H1 (cell line): ENCODE measurements around the gene PCNP. TPM values are rescaled to one million over a fixed set of nuclear protein-coding genes. Genes with fewer than 3 reads are reported as not detected.
A peak's percentile ranks its signal among the peaks of the same experiment; 100 is the strongest.

ENCODE experiments used
- CTCF ChIA-PET: fragments of 300-600 bp; sonication (Branson Sonifier 250); formaldehyde crosslinking; loops from one replicate; lab custom pipeline; 2021; ENCODE audit not compliant: partially characterized antibody; lab: Charles Lee
- POLR2A ChIA-PET: fragments of 300-600 bp; sonication (Branson Sonifier 250); formaldehyde crosslinking; loops from one replicate; lab custom pipeline; 2021; ENCODE audit warnings: inconsistent platforms; ENCODE audit not compliant: partially characterized antibody; lab: Charles Lee
- DNase-seq, 2 experiments: peaks; one replicate each; pipeline versions ENCODE4 v3.0.0 to v3.0.0-alpha.2; 2010 to 2022; ENCODE audit warnings: low spot score in 2 of 2, low read depth in 1 of 2, mixed read lengths in 1 of 2
- FAIRE-seq: peaks from 2 replicates; lab custom pipeline; 2011; peaks lifted over from hg19 to GRCh38; lab: Jason Lieb, UNC
- H2AFZ ChIP-seq: 2 replicates; pipeline ENCODE4 v1.8.1; 2012; ENCODE audit warnings: low read length, inconsistent platforms
- H2AK5ac ChIP-seq: 2 replicates; pipeline ENCODE4 v1.6.1; 2013; ENCODE audit warnings: low read depth, low read length
- H2BK120ac ChIP-seq: replicated peaks from 2 replicates; pipeline ENCODE3; 2013; ENCODE audit warnings: low read depth, low read length, inconsistent platforms
- H2BK12ac ChIP-seq: 2 replicates; pipeline ENCODE4 v1.6.1; 2013; ENCODE audit warnings: low read depth, low read length
- H2BK15ac ChIP-seq: 2 replicates; pipeline ENCODE4 v1.6.1; 2013; ENCODE audit warnings: low read length
- H2BK20ac ChIP-seq: 2 replicates; pipeline ENCODE4 v1.6.1; 2013; ENCODE audit warnings: low read length
- H2BK5ac ChIP-seq: 2 replicates; pipeline ENCODE4 v1.6.1; 2013; ENCODE audit warnings: low read depth, low read length
- H3K14ac ChIP-seq: 2 replicates; pipeline ENCODE4 v1.6.1; 2013; ENCODE audit warnings: inconsistent platforms; ENCODE audit not compliant: insufficient read length
- H3K18ac ChIP-seq: 2 replicates; pipeline ENCODE4 v1.6.1; 2013; ENCODE audit warnings: low read length; ENCODE audit errors: extremely low read depth
- H3K23ac ChIP-seq: 2 replicates; pipeline ENCODE4 v1.6.1; 2013; ENCODE audit warnings: inconsistent platforms; ENCODE audit not compliant: insufficient read length
- H3K23me2 ChIP-seq: 2 replicates; pipeline ENCODE4 v1.6.1; 2013; ENCODE audit warnings: low read depth, low read length
- H3K27ac ChIP-seq: 2 replicates; pipeline ENCODE4 v1.6.1; 2011; ENCODE audit warnings: low read depth, low read length, inconsistent platforms
- H3K27me3 ChIP-seq, 4 experiments: replicated peaks in 1 of 4; 1 replicate in 1 of 4; 2 replicates in 3 of 4; pipeline versions ENCODE4 v1.6.1 to v1.8.1; 2011 to 2013; ENCODE audit warnings: low read length in 3 of 4, mild to moderate bottlenecking in 3 of 4, inconsistent platforms in 2 of 4, mixed read lengths in 2 of 4, moderate library complexity in 1 of 4; ENCODE audit not compliant: control insufficient read depth in 3 of 4, insufficient read depth in 3 of 4; ENCODE audit errors: extremely low read depth in 1 of 4
- H3K36me3 ChIP-seq, 4 experiments: 2 replicates each; pipeline versions ENCODE4 v1.6.1 to v1.8.1; 2011 to 2013; ENCODE audit warnings: mild to moderate bottlenecking in 4 of 4, low read length in 3 of 4, moderate library complexity in 2 of 4, control low read depth in 1 of 4, inconsistent platforms in 1 of 4; ENCODE audit not compliant: insufficient read depth in 4 of 4, control insufficient read depth in 2 of 4
- H3K4ac ChIP-seq: replicated peaks from 2 replicates; pipeline ENCODE3; 2013; ENCODE audit warnings: low read length, low read depth, mixed read lengths, inconsistent platforms; ENCODE audit not compliant: insufficient read length
- H3K4me1 ChIP-seq, 4 experiments: replicated peaks in 1 of 4; 1 replicate in 1 of 4; 2 replicates in 3 of 4; pipeline versions ENCODE4 v1.6.1 to v1.8.1; 2011 to 2013; ENCODE audit warnings: low read length in 3 of 4, inconsistent platforms in 2 of 4, mixed read lengths in 1 of 4; ENCODE audit not compliant: insufficient read depth in 4 of 4, control insufficient read depth in 3 of 4
- H3K4me2 ChIP-seq, 2 experiments: 2 replicates each; pipeline versions ENCODE4 v1.6.1 to v1.8.1; 2011 to 2013; ENCODE audit warnings: low read depth in 2 of 2, low read length in 2 of 2, control low read depth in 1 of 2, inconsistent platforms in 1 of 2, mild to moderate bottlenecking in 1 of 2; ENCODE audit not compliant: insufficient read depth in 1 of 2
- H3K4me3 ChIP-seq, 4 experiments: fragments of 200-600, 300-600 bp in 1 of 4; sonication (generic), shearing (Covaris generic), sonication (Bioruptor Twin) in 1 of 4; 2 replicates each; pipeline versions ENCODE4 v1.5.1 to v1.8.1; 2011 to 2016; ENCODE audit warnings: low read length in 4 of 4, low read depth in 3 of 4, control low read depth in 2 of 4, inconsistent platforms in 2 of 4, mild to moderate bottlenecking in 2 of 4, mixed read lengths in 1 of 4, moderate library complexity in 1 of 4; ENCODE audit not compliant: insufficient read depth in 2 of 4; ENCODE audit errors: extremely low read depth in 1 of 4
- H3K56ac ChIP-seq: replicated peaks from 2 replicates; pipeline ENCODE3; 2013; ENCODE audit warnings: low read depth, mild to moderate bottlenecking, mixed read lengths, low read length, inconsistent platforms; ENCODE audit not compliant: insufficient read length
- H3K79me1 ChIP-seq: 2 replicates; pipeline ENCODE4 v1.6.1; 2013; ENCODE audit warnings: low read depth, low read length, control low read depth
- H3K79me2 ChIP-seq, 2 experiments: 2 replicates each; pipeline versions ENCODE4 v1.6.1 to v1.8.1; 2012 to 2013; ENCODE audit warnings: low read length in 2 of 2, mild to moderate bottlenecking in 2 of 2, inconsistent platforms in 1 of 2; ENCODE audit not compliant: insufficient read depth in 2 of 2, control insufficient read depth in 1 of 2
- H3K9ac ChIP-seq, 4 experiments: replicated peaks in 1 of 4; 1 replicate in 1 of 4; 2 replicates in 3 of 4; pipeline versions ENCODE4 v1.6.1 to v1.8.1; 2011 to 2013; ENCODE audit warnings: low read depth in 3 of 4, low read length in 3 of 4, control low read depth in 2 of 4, mild to moderate bottlenecking in 2 of 4, moderate library complexity in 2 of 4, inconsistent platforms in 1 of 4; ENCODE audit errors: extremely low read depth in 1 of 4
- H3K9me3 ChIP-seq, 2 experiments: 2 replicates each; pipeline versions ENCODE4 v1.6.1 to v1.8.1; 2012 to 2013; ENCODE audit warnings: mild to moderate bottlenecking in 2 of 2, moderate library complexity in 2 of 2, control low read depth in 1 of 2, inconsistent platforms in 1 of 2, low read depth in 1 of 2, low read length in 1 of 2, mixed read lengths in 1 of 2; ENCODE audit not compliant: insufficient read depth in 2 of 2
- H4K20me1 ChIP-seq, 2 experiments: replicated peaks in 1 of 2; 2 replicates each; pipeline versions ENCODE3 to v1.8.1; 2011 to 2013; ENCODE audit warnings: inconsistent platforms in 2 of 2, low read length in 2 of 2, mild to moderate bottlenecking in 1 of 2; ENCODE audit not compliant: insufficient read depth in 2 of 2, control insufficient read depth in 1 of 2
- H4K5ac ChIP-seq: 2 replicates; pipeline ENCODE4 v1.6.1; 2013; ENCODE audit warnings: low read length, low read depth, mixed read lengths, inconsistent platforms; ENCODE audit not compliant: insufficient read length
- H4K8ac ChIP-seq: 2 replicates; pipeline ENCODE4 v1.8.0; 2013; ENCODE audit warnings: mild to moderate bottlenecking, moderate library complexity, low read length, inconsistent platforms; ENCODE audit not compliant: insufficient read depth; ENCODE audit errors: extremely low read depth
- H4K91ac ChIP-seq: replicated peaks from 2 replicates; pipeline ENCODE3; 2013; ENCODE audit warnings: low read length, mixed read lengths, inconsistent platforms; ENCODE audit not compliant: insufficient read length
- ATF3 ChIP-seq: IDR thresholded peaks from 2 replicates; pipeline ENCODE4 v1.6.1; 2011; ENCODE audit warnings: low read depth, mild to moderate bottlenecking, low read length; ENCODE audit not compliant: insufficient read depth
- EZH2 ChIP-seq: fragments of 200-600 bp; sonication (generic); IDR thresholded peaks from 2 replicates; pipeline ENCODE4 v1.7.1; 2012; ENCODE audit warnings: low read depth, mild to moderate bottlenecking, moderate library complexity, low read length, inconsistent platforms; ENCODE audit not compliant: severe bottlenecking
- WGBS, 2 experiments: shearing (Covaris generic) in 1 of 2; methylation state at CpG; one replicate each; pipeline versions ENCODE4 v1.1.6 to v1.1.7; 2013 to 2015; ENCODE audit warnings: low lambda C conversion rate in 2 of 2, mixed read lengths in 2 of 2, inconsistent platforms in 1 of 2, low coverage in 1 of 2, missing lambda C conversion rate in 1 of 2; ENCODE audit not compliant: insufficient replicate concordance in 2 of 2, insufficient coverage in 1 of 2, insufficient read length in 1 of 2; ENCODE audit errors: extremely low coverage in 1 of 2, missing lambda C conversion rate in 1 of 2; 5-methylcytosine and 5-hydroxymethylcytosine counted together
- polyA plus RNA-seq, 7 experiments: library from polyadenylated mRNA; depleted of rRNA in 3 of 7; stranded (reverse) in 5 of 7; unstranded in 2 of 7; fragments of >200 nt in 5 of 7; fragments of 200-250 nt in 2 of 7; gene quantifications; 1 replicate in 5 of 7; 2 replicates in 1 of 7; 4 replicates in 1 of 7; pipeline versions ENCODE4 v1.2.1 to v1.2.3, GENCODE V29; 2011 to 2013; ENCODE audit warnings: missing spikeins in 2 of 7, mixed read lengths in 2 of 7
- total RNA-seq: library from RNA; stranded (reverse); fragmentation: NEBNext Ultra II Directional; extraction: Animal tissue kit (Norgen Biotek cat#: 25700); gene quantifications from 2 replicates; pipeline ENCODE4 v1.2.1, GENCODE V29; 2021

The PCNP gene
- total and polyA plus RNA-seq, 2 of the 8 experiments (the other 6 are each of a cell fraction or from before 2014, with no cell fraction given): 29.1 to 192 TPM

DNA sequence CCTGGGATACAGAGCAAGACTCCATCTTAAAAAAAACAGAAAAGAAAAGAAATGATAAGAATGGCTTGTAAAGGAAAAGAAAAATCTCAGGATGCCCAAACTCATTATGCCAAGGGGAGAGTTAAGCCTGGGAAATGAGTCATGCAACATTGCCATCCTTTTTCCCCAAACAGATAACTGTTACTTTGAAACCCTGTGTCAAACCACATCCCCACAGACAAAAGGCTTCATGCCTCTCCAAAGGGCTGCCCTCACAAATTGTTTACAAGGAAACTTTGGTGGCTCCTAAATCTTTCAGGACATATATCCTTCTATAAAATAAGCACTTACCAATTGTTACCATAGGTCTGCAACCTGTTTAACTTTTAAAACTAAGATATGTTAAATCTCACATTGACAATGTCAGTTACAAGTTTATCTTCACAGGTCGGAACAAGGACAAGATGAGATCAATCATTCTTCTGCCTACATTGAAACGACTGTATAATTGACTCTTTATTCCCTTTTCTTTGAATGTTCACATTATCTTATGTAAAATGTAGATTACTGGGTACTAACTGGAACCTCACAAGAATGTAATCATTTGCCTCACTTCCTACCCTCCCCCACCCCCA, 42.4 kb upstream of the PCNP start:
- 81% methylated on average over 2 of the region's 2 CpGs; no CpG with 5 or more reads in 1 of the 2 experiments for WGBS, 2 experiments
- POLR2A ChIA-PET: no interaction called here
- no peak overlapping the region for H3K4me2 ChIP-seq

More for the DNA sequence above, 42.4 kb upstream of the PCNP start:
- peak overlapping the region; percentile 12 for H4K91ac ChIP-seq
- no peaks in the 10 kb centered on the region for H3K27me3 ChIP-seq
- H3K14ac ChIP-seq: no peak overlapping the region
- TF ChIP-seq ATF3: no peak
- no peak for TF ChIP-seq EZH2
- no peaks in the 10 kb centered on the region for H3K9me3 ChIP-seq
- H3K4ac ChIP-seq: no peak overlapping the region
- no peaks in the 10 kb centered on the region for H3K36me3 ChIP-seq
- DNase-seq: no peak
- H3K79me2 ChIP-seq: no peaks in the 10 kb centered on the region
- no peak overlapping the region for H4K5ac ChIP-seq
- no peak for FAIRE-seq
- H2BK5ac ChIP-seq: peak overlapping the region; percentile 69; the same call in 1 of the 2 replicates
- no peak overlapping the region for H3K9ac ChIP-seq
- peaks cover 6 to 21% (median 14%) of the 10 kb centered on the region in 4 experiments; a peak in 6 of 7 replicates for H3K4me1 ChIP-seq
- no peak overlapping the region for H2BK15ac ChIP-seq
- peak overlapping the region; percentile 19; the same call in 1 of the 2 replicates for H3K27ac ChIP-seq
- no peaks in the 10 kb centered on the region for H3K23me2 ChIP-seq
- CTCF ChIA-PET: interaction anchor here (1.3 kb wide), 1 partner anchor 13 kb away, joined by 4 read pairs; no protein-coding TSS in a partner anchor
- no peaks in the 10 kb centered on the region for H4K20me1 ChIP-seq
- no peak overlapping the region for H4K8ac ChIP-seq
- H3K4me3 ChIP-seq: no peak overlapping the region
- H2AK5ac ChIP-seq: no peak overlapping the region
- H3K79me1 ChIP-seq: no peaks in the 10 kb centered on the region
- no peak overlapping the region for H2AFZ ChIP-seq
- no peak overlapping the region for H3K56ac ChIP-seq
- no peak overlapping the region for H3K23ac ChIP-seq
- H2BK120ac ChIP-seq: peak overlapping the region; percentile 25
- H2BK20ac ChIP-seq: no peak overlapping the region
- no peak overlapping the region for H2BK12ac ChIP-seq
- H3K18ac ChIP-seq: 0 out of 2 replicates have a peak overlapping the region, but pooled peaks have one; percentile 29
